Measurements from ENCODE around the gene VTN. TPM values are rescaled to one million over a fixed set of nuclear protein-coding genes. Genes with fewer than 3 reads are reported as not detected.

The VTN gene
- total RNA-seq, 2 donors from 2014 or later: 0.34 to 0.53 TPM

DNA sequence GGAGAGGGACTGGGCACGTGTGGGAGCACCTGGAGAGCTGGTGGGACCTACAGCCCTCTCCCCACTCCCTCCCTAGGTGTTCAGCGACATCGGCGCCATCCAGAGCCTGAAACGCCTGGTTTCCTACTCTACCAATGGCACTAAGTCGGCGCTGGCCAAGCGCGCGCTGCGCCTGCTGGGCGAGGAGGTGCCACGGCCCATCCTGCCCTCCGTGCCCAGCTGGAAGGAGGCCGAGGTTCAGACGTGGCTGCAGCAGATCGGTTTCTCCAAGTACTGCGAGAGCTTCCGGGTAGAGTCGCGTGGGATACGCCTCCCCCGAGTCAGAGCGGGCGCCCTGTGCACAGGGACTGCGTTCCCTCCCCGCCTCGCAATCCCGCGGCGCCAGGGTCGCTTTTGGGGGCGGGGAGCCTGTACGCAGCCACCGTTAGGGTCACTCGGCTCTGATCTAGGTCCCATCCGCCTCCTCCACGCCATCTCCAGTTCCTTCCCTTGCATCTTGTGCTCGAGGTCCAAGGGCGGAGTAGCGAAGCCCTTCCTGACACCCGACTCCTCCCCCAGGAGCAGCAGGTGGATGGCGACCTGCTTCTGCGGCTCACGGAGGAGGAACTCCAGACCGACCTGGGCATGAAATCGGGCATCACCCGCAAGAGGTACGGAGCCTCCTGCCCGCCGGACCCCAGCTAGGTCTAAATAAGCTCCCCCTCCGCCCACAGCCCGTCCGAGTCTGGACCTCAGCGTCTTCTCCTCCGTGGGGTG lies 14.4 kb upstream of the VTN start:
- Mint-ChIP-seq H3K36me3 (peaks cover 0 to 5% of the 10 kb centered on the region in 2 donors), H3K9me3 (no peaks in the 10 kb centered on the region), H3K27ac (peak overlapping the region; percentile 66 to 83)
- ATAC-seq (peak; percentile 92 to 94), DNase-seq (ENCODE audit: low spot score in 2 of 2) (peak; percentile 60 to 65)

DNA sequence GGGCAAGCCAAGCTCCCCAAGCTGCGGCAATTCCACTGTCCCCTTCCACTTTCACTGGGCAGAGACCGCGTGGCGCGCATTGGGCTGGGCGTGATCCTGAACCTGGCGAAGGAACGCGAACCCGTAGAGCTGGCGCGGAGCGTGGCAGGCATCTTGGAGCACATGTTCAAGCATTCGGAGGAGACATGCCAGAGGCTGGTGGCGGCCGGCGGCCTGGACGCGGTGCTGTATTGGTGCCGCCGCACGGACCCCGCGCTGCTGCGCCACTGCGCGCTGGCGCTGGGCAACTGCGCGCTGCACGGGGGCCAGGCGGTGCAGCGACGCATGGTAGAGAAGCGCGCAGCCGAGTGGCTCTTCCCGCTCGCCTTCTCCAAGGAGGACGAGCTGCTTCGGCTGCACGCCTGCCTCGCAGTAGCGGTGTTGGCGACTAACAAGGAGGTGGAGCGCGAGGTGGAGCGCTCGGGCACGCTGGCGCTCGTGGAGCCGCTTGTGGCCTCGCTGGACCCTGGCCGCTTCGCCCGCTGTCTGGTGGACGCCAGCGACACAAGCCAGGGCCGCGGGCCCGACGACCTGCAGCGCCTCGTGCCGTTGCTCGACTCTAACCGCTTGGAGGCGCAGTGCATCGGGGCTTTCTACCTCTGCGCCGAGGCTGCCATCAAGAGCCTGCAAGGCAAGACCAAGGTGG lies 11.2 kb upstream of the VTN start:
- no peak for ATAC-seq
- no peaks in the 10 kb centered on the region for H3K9me3 Mint-ChIP-seq
- peaks cover 0 to 5% of the 10 kb centered on the region in 2 donors for H3K36me3 Mint-ChIP-seq
- DNase-seq (ENCODE audit: low spot score in 2 of 2): no peak
- no peak overlapping the region for H3K27ac Mint-ChIP-seq

DNA sequence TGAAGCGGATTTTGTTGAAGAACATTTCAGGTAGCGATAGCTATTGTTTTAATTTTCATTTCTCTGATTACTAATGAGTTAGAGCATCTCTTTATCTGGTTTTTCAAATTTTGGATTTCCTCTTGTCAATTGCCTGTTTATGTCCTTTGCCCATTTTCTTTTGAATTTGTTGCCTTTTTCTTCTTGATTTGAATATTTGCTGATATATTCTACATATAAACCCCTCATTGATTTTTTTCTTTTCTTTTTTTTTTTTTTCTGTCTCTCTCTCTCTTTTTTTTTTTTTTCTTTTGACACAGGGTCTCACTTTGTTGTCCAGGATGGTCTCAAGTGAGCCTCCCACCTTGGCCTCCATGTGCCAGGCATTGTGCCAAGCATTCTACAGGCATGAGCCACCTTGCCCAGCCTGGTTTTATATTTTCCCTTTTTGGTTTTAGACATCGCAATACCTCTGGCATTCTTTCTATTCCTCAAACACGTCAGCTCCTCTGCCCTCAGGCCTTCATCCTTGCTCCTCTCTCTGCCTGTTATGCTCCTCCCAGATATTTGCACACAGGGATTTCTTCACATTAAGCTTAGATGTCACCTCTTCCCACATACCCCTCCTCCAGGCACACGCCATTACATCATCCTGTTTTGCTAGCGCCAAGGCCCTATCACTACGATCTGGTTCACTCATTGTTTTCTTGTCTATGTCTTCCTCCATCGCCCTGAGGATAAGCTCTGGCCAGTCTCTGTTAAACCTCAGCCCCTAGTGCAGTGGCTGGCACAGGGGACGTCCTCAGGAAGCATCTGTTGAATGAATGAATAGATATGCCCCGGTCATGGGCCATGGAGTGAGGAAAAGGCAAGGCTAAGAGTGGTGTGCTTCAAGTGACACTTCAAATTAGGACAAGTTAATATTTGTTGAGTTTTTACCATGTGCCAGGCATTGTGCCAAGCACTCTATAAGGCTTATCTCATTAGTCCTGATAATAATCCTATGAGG lies 10.0 kb upstream of the VTN start:
- Mint-ChIP-seq H3K27ac (no peak overlapping the region), H3K36me3 (peaks cover 0 to 5% of the 10 kb centered on the region in 2 donors), H3K9me3 (no peaks in the 10 kb centered on the region)
- DNase-seq (ENCODE audit: low spot score in 2 of 2): no peak
- ATAC-seq: no peak

- Mint-ChIP-seq H3K36me3 (peaks cover 0 to 16% of the 10 kb centered on the region in 2 donors), H3K27ac (peak overlapping the region; percentile 82 to 94), H3K9me3 (no peaks in the 10 kb centered on the region)
- no peak for DNase-seq (ENCODE audit: low spot score in 2 of 2)
- no peak for ATAC-seq
These were observed 2.8 kb upstream of the VTN start for GRCh38 chr17:28372945-28373274.

GRCh38 chr17:28372203-28372944 lies 2.3 kb upstream of the VTN start:
- ATAC-seq: peak; percentile 8 to 23
- Mint-ChIP-seq H3K9me3 (no peaks in the 10 kb centered on the region), H3K27ac (peak overlapping the region; percentile 82 to 94), H3K36me3 (peaks cover 0 to 16% of the 10 kb centered on the region in 2 donors)
- peak in 1 of 2 donors; percentile 40 for DNase-seq (ENCODE audit: low spot score in 2 of 2)

- DNase-seq (ENCODE audit: low spot score in 2 of 2) (peak; percentile 84 to 91), ATAC-seq (peak; percentile 87 to 95)
- Mint-ChIP-seq H3K27ac (peak within 1 kb of the TSS; percentile 82 to 94), H3K36me3 (peaks cover 0 to 16% of the 10 kb centered on the region in 2 donors), H3K9me3 (no peaks in the 10 kb centered on the region)
These were observed 1.4 kb upstream of the VTN start, which contains the start of gene SARM1 for GRCh38 chr17:28371245-28372202. TSS of gene SARM1 (plus strand) at chr17:28371694. CDS start at chr17:28372033, 339 bp downstream.

DNA sequence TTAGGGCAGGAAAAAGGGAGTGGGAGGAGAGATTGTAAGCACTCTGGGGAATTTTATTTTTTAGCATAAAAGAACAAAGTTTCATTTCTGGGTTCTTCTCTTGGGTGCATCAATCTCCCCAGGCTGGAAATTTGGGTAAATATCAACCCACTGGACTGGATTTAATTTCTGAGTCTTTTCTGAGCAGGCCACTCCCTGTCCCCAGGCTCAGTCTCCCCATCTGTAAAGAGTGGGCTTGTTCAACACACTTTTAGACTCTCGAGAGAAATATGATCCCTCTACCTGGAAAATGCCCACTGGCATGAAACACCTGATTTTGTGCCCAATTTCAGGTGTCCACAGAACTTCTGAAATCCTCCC lies 617 bp upstream of the VTN start:
- peak overlapping the region in 1 of 2 donors; percentile 82 for H3K27ac Mint-ChIP-seq

DNA sequence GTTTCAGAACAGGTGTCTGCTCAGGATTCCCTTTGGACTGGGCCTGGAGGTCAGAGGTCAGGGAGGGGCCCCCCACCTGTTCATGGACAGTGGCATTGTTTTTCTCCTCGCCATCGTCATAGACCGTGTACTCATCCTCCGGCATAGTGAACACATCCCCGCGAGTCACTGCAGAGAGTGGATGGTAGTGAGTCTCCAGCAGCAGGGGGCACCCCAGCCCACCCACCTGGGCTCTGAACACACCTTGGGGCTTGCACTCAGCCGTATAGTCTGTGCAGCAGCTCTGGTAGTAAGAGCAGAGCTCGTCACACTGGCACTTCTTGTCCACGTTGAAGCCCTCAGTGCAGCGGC lies 448 bp downstream of the VTN start:
- H3K27ac Mint-ChIP-seq: peak overlapping the region in 1 of 2 donors; percentile 82
- H3K36me3 Mint-ChIP-seq: peaks cover 0 to 16% of the 10 kb centered on the region in 2 donors
- DNase-seq (ENCODE audit: low spot score in 2 of 2) (no peak), ATAC-seq (no peak)
- H3K9me3 Mint-ChIP-seq: no peaks in the 10 kb centered on the region

More for the DNA sequence above, 617 bp upstream of the VTN start:
- H3K9me3 Mint-ChIP-seq: no peaks in the 10 kb centered on the region
- ATAC-seq (no peak), DNase-seq (ENCODE audit: low spot score in 2 of 2) (no peak)
- H3K36me3 Mint-ChIP-seq: peaks cover 0 to 16% of the 10 kb centered on the region in 2 donors

- H3K36me3 Mint-ChIP-seq: peaks cover 0 to 16% of the 10 kb centered on the region in 2 donors
- DNase-seq (ENCODE audit: low spot score in 2 of 2): no peak
- H3K9me3 Mint-ChIP-seq: no peaks in the 10 kb centered on the region
- no peak for ATAC-seq
- no peak overlapping the region for H3K27ac Mint-ChIP-seq
These were observed 1.0 kb downstream of the VTN start for GRCh38 chr17:28368915-28369683.

GRCh38 chr17:28368306-28368831 lies 1.7 kb downstream of the VTN start:
- no peaks in the 10 kb centered on the region for H3K9me3 Mint-ChIP-seq
- peaks cover 0 to 11% of the 10 kb centered on the region in 2 donors for H3K36me3 Mint-ChIP-seq
- no peak overlapping the region for H3K27ac Mint-ChIP-seq
- DNase-seq (ENCODE audit: low spot score in 2 of 2): no peak
- no peak for ATAC-seq

DNA sequence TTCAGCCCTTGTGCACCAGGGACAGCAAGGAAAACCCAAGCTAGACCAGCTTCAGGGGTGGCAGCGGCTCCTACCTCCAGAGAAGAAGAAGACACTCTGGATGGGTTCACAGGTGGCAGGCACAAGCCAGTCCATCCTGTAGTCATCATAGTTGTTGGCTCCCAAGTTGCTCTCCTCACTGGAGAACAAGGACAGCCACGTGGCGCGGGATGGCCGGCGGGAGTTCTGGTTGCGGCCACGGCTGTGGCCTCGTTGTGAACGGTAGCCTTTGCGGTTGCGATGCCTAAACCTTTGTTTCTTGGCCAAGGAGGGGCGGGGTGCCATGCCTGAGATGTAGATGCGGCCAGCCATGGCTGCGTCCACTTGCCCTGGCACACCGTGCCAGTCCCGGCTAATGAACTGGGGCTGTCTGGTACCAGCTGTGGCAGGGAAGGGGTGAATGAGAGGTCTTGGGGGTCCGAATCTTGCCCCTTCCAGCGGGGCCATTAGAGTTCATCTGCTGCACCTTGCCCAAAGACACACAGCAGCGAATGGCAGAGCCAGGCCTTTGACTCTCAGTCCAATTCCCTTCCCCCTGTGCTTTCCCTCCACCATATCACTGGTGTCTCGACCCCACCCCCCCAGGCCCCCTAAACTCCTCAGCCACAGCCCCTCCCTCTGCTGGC lies 2.3 kb downstream of the VTN start:
- no peak for DNase-seq (ENCODE audit: low spot score in 2 of 2)
- Mint-ChIP-seq H3K27ac (no peak overlapping the region), H3K9me3 (no peaks in the 10 kb centered on the region), H3K36me3 (peaks cover 0 to 6% of the 10 kb centered on the region in 2 donors)
- ATAC-seq: no peak

- no peak for ATAC-seq
- Mint-ChIP-seq H3K36me3 (no peaks in the 10 kb centered on the region), H3K27ac (peak overlapping the region; percentile 37 to 74), H3K9me3 (no peaks in the 10 kb centered on the region)
- no peak for DNase-seq (ENCODE audit: low spot score in 2 of 2)
These were observed 3.5 kb downstream of the VTN start for GRCh38 chr17:28366605-28367004.

DNA sequence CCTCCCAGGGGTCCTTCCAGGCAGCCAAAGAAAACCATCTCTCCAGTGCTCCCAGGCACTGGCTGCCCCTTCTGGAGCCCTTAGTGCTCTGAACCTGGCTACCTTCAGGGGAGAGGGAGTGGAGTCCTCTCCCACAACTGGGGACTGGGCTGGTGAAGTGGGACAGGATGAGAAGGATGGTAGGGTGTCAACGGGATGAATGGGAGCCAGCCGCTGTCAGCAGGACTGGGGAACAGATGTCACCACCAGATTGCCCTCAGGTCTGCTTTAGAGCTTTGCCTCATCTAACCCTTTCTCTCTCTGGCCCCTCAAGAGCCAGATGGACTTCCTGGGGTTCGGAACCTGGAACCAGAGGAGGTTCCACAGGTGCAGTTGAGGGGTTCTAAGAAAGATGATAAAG lies 4.6 kb downstream of the VTN start:
- Mint-ChIP-seq H3K9me3 (no peaks in the 10 kb centered on the region), H3K36me3 (peaks cover 0 to 9% of the 10 kb centered on the region in 2 donors), H3K27ac (no peak overlapping the region)
- DNase-seq (ENCODE audit: low spot score in 2 of 2) (no peak), ATAC-seq (no peak)
